T-helper 17 cell (primary cell): ENCODE measurements around the gene NUP62. TPM values are rescaled to one million over a fixed set of nuclear protein-coding genes. Genes with fewer than 3 reads are reported as not detected.
"Not testable (repeated sequence)": the region's sequence is repeated elsewhere in the genome, so short reads cannot be mapped to it uniquely, and the experiment has no call there.

Source experiments
- ATAC-seq: fragments of 150-1000 bp; cut with Tn5 transposase; 2 replicates; pipeline ENCODE4 v1.10.0; 2021; ENCODE audit warnings: mild to moderate bottlenecking, moderate library complexity
- DNase-seq, 3 donors: peaks; one replicate each; pipeline versions ENCODE4 v3.0.0 to v3.0.0-alpha.2; 2020 to 2021
- H3K9me3 ChIP-seq: one replicate; pipeline ENCODE4 v1.7.0; 2013; ENCODE audit warnings: low read length, mild to moderate bottlenecking; ENCODE audit not compliant: control insufficient read depth, poor library complexity, severe bottlenecking
- H3K27ac Mint-ChIP-seq: one replicate; pipeline ENCODE4 v1.8.0; 2022; ENCODE audit warnings: mild to moderate bottlenecking, moderate library complexity, mixed read lengths
- H3K27me3 Mint-ChIP-seq: one replicate; pipeline ENCODE4 v1.8.0; 2022; ENCODE audit warnings: mixed read lengths
- H3K36me3 Mint-ChIP-seq: one replicate; pipeline ENCODE4 v1.8.0; 2022; ENCODE audit warnings: low read depth, mixed read lengths
- H3K4me1 Mint-ChIP-seq: one replicate; pipeline ENCODE4 v1.8.0; 2022; ENCODE audit warnings: mild to moderate bottlenecking, mixed read lengths
- H3K4me3 Mint-ChIP-seq: one replicate; pipeline ENCODE4 v1.8.0; 2022; ENCODE audit warnings: mild to moderate bottlenecking, moderate library complexity, mixed read lengths
- total RNA-seq, 4 donors: library from RNA in 2 of 4; stranded (reverse) in 2 of 4; gene quantifications; one replicate each; pipeline ENCODE4 v1.2.3 and lab custom pipeline; 2022 to 2026

Gene NUP62
- total RNA-seq, 2 donors from 2014 or later, result 46.8 to 62.4 TPM

- H3K27ac Mint-ChIP-seq, result peak overlapping the region; percentile 99
- peak overlapping the region; percentile 100 for H3K4me3 Mint-ChIP-seq
- ATAC-seq (peak; percentile 89), DNase-seq (peak; percentile 78 to 89 (median 88))
- H3K9me3 ChIP-seq, result no peaks in the 10 kb centered on the region
- H3K36me3 Mint-ChIP-seq, result peaks cover 7% of the 10 kb centered on the region
- H3K27me3 Mint-ChIP-seq, result no peaks in the 10 kb centered on the region
- peaks cover 62% of the 10 kb centered on the region for H3K4me1 Mint-ChIP-seq
Observed at GRCh38 chr19:49929611-49930482, 543 bp upstream of the NUP62 start.

- Mint-ChIP-seq H3K36me3 (peaks cover 7% of the 10 kb centered on the region), H3K27ac (peak overlapping the region; percentile 99), H3K4me1 (peaks cover 59% of the 10 kb centered on the region), H3K27me3 (no peaks in the 10 kb centered on the region), H3K4me3 (peak overlapping the region; percentile 100)
- H3K9me3 ChIP-seq, result no peaks in the 10 kb centered on the region
- ATAC-seq, result no peak
- no peak for DNase-seq
Observed at GRCh38 chr19:49927526-49928264, 1.6 kb downstream of the NUP62 start.

GRCh38 chr19:49926515-49926914, 2.8 kb downstream of the NUP62 start:
- Mint-ChIP-seq H3K27me3 (no peaks in the 10 kb centered on the region), H3K27ac (peak overlapping the region; percentile 99), H3K4me1 (peaks cover 59% of the 10 kb centered on the region), H3K36me3 (peaks cover 7% of the 10 kb centered on the region), H3K4me3 (peak overlapping the region; percentile 21)
- H3K9me3 ChIP-seq, result no peaks in the 10 kb centered on the region
- no peak for DNase-seq
- no peak for ATAC-seq

- H3K9me3 ChIP-seq, result no peaks in the 10 kb centered on the region
- H3K4me1 Mint-ChIP-seq, result peaks cover 58% of the 10 kb centered on the region
- peak overlapping the region; percentile 28 for H3K4me3 Mint-ChIP-seq
Observed at GRCh38 chr19:49925486-49925885, 3.8 kb downstream of the NUP62 start.

GRCh38 chr19:49924881-49925210, 4.5 kb downstream of the NUP62 start:
- peaks cover 54% of the 10 kb centered on the region for H3K4me1 Mint-ChIP-seq
- peak overlapping the region; percentile 73 for H3K4me3 Mint-ChIP-seq

More at GRCh38 chr19:49925486-49925885, 3.8 kb downstream of the NUP62 start:
- Mint-ChIP-seq H3K27me3 (no peaks in the 10 kb centered on the region), H3K27ac (peak overlapping the region; percentile 54), H3K36me3 (peaks cover 7% of the 10 kb centered on the region)
- no peak for ATAC-seq
- DNase-seq, result no peak

GRCh38 chr19:49924004-49924880, 5.1 kb downstream of the NUP62 start:
- H3K36me3 Mint-ChIP-seq, result peaks cover 5% of the 10 kb centered on the region
- H3K9me3 ChIP-seq, result no peaks in the 10 kb centered on the region
- H3K4me1 Mint-ChIP-seq, result peaks cover 52% of the 10 kb centered on the region
- no peaks in the 10 kb centered on the region for H3K27me3 Mint-ChIP-seq
- no peak for ATAC-seq
- DNase-seq, result no peak
- H3K4me3 Mint-ChIP-seq, result peak overlapping the region; percentile 73
- H3K27ac Mint-ChIP-seq, result peak overlapping the region; percentile 49

More at GRCh38 chr19:49924881-49925210, 4.5 kb downstream of the NUP62 start:
- H3K36me3 Mint-ChIP-seq, H3K27me3 Mint-ChIP-seq, ATAC-seq, DNase-seq, H3K9me3 ChIP-seq: not testable (repeated sequence)
- peak overlapping the region; percentile 54 for H3K27ac Mint-ChIP-seq

GRCh38 chr19:49923055-49924003, 6.0 kb downstream of the NUP62 start:
- no peaks in the 10 kb centered on the region for H3K36me3 Mint-ChIP-seq
- H3K27me3 Mint-ChIP-seq, result no peaks in the 10 kb centered on the region
- ATAC-seq (peak; percentile 29), DNase-seq (no peak)
- peaks cover 45% of the 10 kb centered on the region for H3K4me1 Mint-ChIP-seq
- H3K27ac Mint-ChIP-seq, result peak overlapping the region; percentile 49
- H3K4me3 Mint-ChIP-seq, result peak overlapping the region; percentile 28
- H3K9me3 ChIP-seq, result no peaks in the 10 kb centered on the region

GRCh38 chr19:49921871-49922795, 7.2 kb downstream of the NUP62 start:
- no peaks in the 10 kb centered on the region for H3K9me3 ChIP-seq
- H3K4me1 Mint-ChIP-seq, result peaks cover 34% of the 10 kb centered on the region
- DNase-seq (no peak), ATAC-seq (no peak)
- H3K36me3 Mint-ChIP-seq, result no peaks in the 10 kb centered on the region
- no peak overlapping the region for H3K4me3 Mint-ChIP-seq
- no peaks in the 10 kb centered on the region for H3K27me3 Mint-ChIP-seq
- peak overlapping the region; percentile 90 for H3K27ac Mint-ChIP-seq

- H3K27ac Mint-ChIP-seq, result peak overlapping the region; percentile 90
- DNase-seq, result no peak
- H3K27me3 Mint-ChIP-seq, result no peaks in the 10 kb centered on the region
- ATAC-seq, result peak; percentile 64
- peaks cover 30% of the 10 kb centered on the region for H3K4me1 Mint-ChIP-seq
- no peaks in the 10 kb centered on the region for H3K36me3 Mint-ChIP-seq
- H3K9me3 ChIP-seq, result no peaks in the 10 kb centered on the region
- H3K4me3 Mint-ChIP-seq, result peak overlapping the region; percentile 64
Observed at GRCh38 chr19:49920624-49921363, 8.5 kb downstream of the NUP62 start.

- Mint-ChIP-seq H3K36me3 (peaks cover 4% of the 10 kb centered on the region), H3K4me1 (peaks cover 38% of the 10 kb centered on the region), H3K27me3 (no peaks in the 10 kb centered on the region), H3K27ac (peak overlapping the region; percentile 78), H3K4me3 (no peak overlapping the region)
- DNase-seq, result no peak
- no peaks in the 10 kb centered on the region for H3K9me3 ChIP-seq
- ATAC-seq, result no peak
Observed at GRCh38 chr19:49918089-49918488, 11.2 kb downstream of the NUP62 start.
